Neuronal stem cell (in vitro differentiated cells): ENCODE measurements around the gene RNF17.

Source experiments
- DNase-seq: peaks from one replicate; pipeline ENCODE4 v3.0.0-alpha.2; 2013; ENCODE audit warnings: low spot score
- H2AFZ ChIP-seq: one replicate; pipeline ENCODE4 v1.6.1; 2013; ENCODE audit warnings: mild to moderate bottlenecking, low read length, inconsistent platforms
- H2AK5ac ChIP-seq: 2 replicates; pipeline ENCODE4 v1.6.1; 2013; ENCODE audit warnings: low read depth, mild to moderate bottlenecking, inconsistent platforms, low read length, moderate library complexity, mixed read lengths
- H2BK120ac ChIP-seq: 2 replicates; pipeline ENCODE4 v1.6.1; 2013; ENCODE audit warnings: low read depth, mild to moderate bottlenecking, inconsistent platforms, low read length, moderate library complexity, mixed read lengths
- H2BK12ac ChIP-seq: one replicate; pipeline ENCODE4 v1.6.1; 2013; ENCODE audit warnings: low read length, inconsistent platforms
- H2BK15ac ChIP-seq: 2 replicates; pipeline ENCODE4 v1.6.1; 2013; ENCODE audit warnings: mild to moderate bottlenecking, low read length, inconsistent platforms, mixed read lengths
- H2BK5ac ChIP-seq: one replicate; pipeline ENCODE4 v1.6.1; 2013; ENCODE audit warnings: inconsistent platforms, mild to moderate bottlenecking, low read length, moderate library complexity
- H3K14ac ChIP-seq: one replicate; pipeline ENCODE4 v1.6.1; 2013; ENCODE audit warnings: low read length, inconsistent platforms
- H3K18ac ChIP-seq: 2 replicates; pipeline ENCODE4 v1.6.1; 2013; ENCODE audit warnings: low read length, inconsistent platforms
- H3K23ac ChIP-seq: 2 replicates; pipeline ENCODE4 v1.6.1; 2013; ENCODE audit warnings: low read depth, mild to moderate bottlenecking, mixed read lengths, low read length, inconsistent platforms; ENCODE audit not compliant: poor library complexity
- H3K27ac ChIP-seq: replicated peaks from 3 replicates; pipeline ENCODE4 v1.5.1; 2013; ENCODE audit warnings: low read length, inconsistent platforms
- H3K27me3 ChIP-seq, 3 experiments: 2 replicates each; pipeline ENCODE4 v1.6.1; 2013; ENCODE audit warnings: low read length in 3 of 3, mild to moderate bottlenecking in 2 of 3, inconsistent platforms in 1 of 3, low read depth in 1 of 3, mixed read lengths in 1 of 3, moderate library complexity in 1 of 3; ENCODE audit not compliant: control insufficient read depth in 3 of 3, insufficient read depth in 3 of 3
- H3K36me3 ChIP-seq, 2 donors: replicated peaks in 1 of 2; 2 replicates each; pipeline ENCODE4 v1.6.1; 2013; ENCODE audit warnings: low read length in 2 of 2; ENCODE audit not compliant: control insufficient read depth in 2 of 2, insufficient read depth in 2 of 2
- H3K4ac ChIP-seq: 2 replicates; pipeline ENCODE4 v1.6.1; 2013; ENCODE audit warnings: inconsistent platforms, mild to moderate bottlenecking, low read length, moderate library complexity
- H3K4me1 ChIP-seq, 2 donors: 1 replicate in 1 of 2; 2 replicates in 1 of 2; pipeline ENCODE4 v1.6.1; 2013; ENCODE audit warnings: low read length in 2 of 2, low read depth in 1 of 2; ENCODE audit not compliant: control insufficient read depth in 2 of 2, insufficient read depth in 1 of 2
- H3K4me2 ChIP-seq: one replicate; pipeline ENCODE4 v1.6.1; 2013; ENCODE audit warnings: mild to moderate bottlenecking, low read length, inconsistent platforms; ENCODE audit not compliant: insufficient read depth, poor library complexity, severe bottlenecking
- H3K4me3 ChIP-seq, 2 donors: 2 replicates each; pipeline ENCODE4 v1.5.1; 2013; ENCODE audit warnings: low read length in 2 of 2, mild to moderate bottlenecking in 2 of 2, inconsistent platforms in 1 of 2, moderate library complexity in 1 of 2
- H3K79me1 ChIP-seq: one replicate; pipeline ENCODE4 v1.6.1; 2013; ENCODE audit warnings: low read depth, mild to moderate bottlenecking, inconsistent platforms, low read length, moderate library complexity
- H3K9ac ChIP-seq: one replicate; pipeline ENCODE4 v1.6.1; 2013; ENCODE audit warnings: mild to moderate bottlenecking, low read depth, low read length, inconsistent platforms; ENCODE audit not compliant: poor library complexity
- H3K9me3 ChIP-seq, 2 donors: replicated peaks in 1 of 2; 2 replicates each; pipeline versions ENCODE3 to v1.6.1; 2013; ENCODE audit warnings: low read length in 2 of 2, mild to moderate bottlenecking in 2 of 2, inconsistent platforms in 1 of 2, low read depth in 1 of 2, mixed read lengths in 1 of 2, moderate library complexity in 1 of 2; ENCODE audit not compliant: control insufficient read depth in 2 of 2, insufficient read depth in 1 of 2
- H4K8ac ChIP-seq: one replicate; pipeline ENCODE4 v1.6.1; 2013; ENCODE audit warnings: low read depth, mild to moderate bottlenecking, inconsistent platforms, low read length, moderate library complexity
- H4K91ac ChIP-seq: one replicate; pipeline ENCODE4 v1.6.1; 2013; ENCODE audit warnings: low read length, low read depth, mild to moderate bottlenecking, inconsistent platforms; ENCODE audit not compliant: poor library complexity
- WGBS, 2 donors: extraction: QIAGEN DNeasy Blood & Tissue Kit; methylation state at CpG; one replicate each; pipeline ENCODE4 v1.1.7; 2013; ENCODE audit warnings: missing lambda C conversion rate in 2 of 2, mixed read lengths in 1 of 2; ENCODE audit not compliant: insufficient read length in 2 of 2, insufficient replicate concordance in 1 of 2; ENCODE audit errors: extremely low coverage in 2 of 2; 5-methylcytosine and 5-hydroxymethylcytosine counted together

Gene RNF17

DNA sequence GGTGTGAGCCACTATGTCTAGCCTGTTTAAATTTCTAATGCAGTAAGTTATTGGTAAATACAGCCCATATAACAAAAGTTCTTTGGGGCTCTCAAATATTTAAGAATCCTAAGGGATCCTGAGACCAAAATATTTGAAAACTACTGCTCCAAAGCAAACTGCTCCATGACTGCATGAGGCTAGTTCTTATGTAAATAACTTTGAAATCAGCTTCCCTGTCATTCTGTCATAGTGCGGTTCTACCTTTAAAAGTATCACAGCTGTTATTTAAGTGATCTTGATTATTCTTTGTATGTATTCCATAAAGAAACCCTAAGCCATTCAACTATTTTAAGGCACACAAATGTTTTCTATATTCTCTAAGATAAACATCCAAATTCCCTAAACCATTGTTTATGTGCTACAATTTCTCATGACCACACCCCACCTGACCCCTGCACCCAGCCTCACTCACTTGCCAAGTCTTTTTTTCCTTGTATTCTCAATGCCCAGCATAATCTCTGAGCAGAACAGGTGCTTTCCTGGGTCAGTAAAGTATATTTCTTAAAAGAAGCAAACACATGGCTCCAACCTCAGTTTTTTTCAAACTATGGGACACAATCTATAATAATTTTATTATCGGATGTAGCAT lies 146.6 kb downstream of the RNF17 start:
- Histone ChIP-seq H2BK12ac (no peak overlapping the region), H3K79me1 (no peaks in the 10 kb centered on the region), H3K18ac (no peak overlapping the region), H4K8ac (no peak overlapping the region), H4K91ac (no peak overlapping the region), H3K4me3 (no peak overlapping the region), H3K36me3 (peaks cover 11 to 74% of the 10 kb centered on the region in 2 donors), H3K9me3 (no peaks in the 10 kb centered on the region), H3K4ac (no peak overlapping the region), H3K4me1 (peaks cover 0 to 2% of the 10 kb centered on the region in 2 donors), H2AK5ac (no peak overlapping the region), H3K23ac (no peak overlapping the region), H2AFZ (no peak overlapping the region), H3K27me3 (no peaks in the 10 kb centered on the region), H3K14ac (no peak overlapping the region), H3K9ac (no peak overlapping the region), H3K4me2 (no peak overlapping the region), H2BK15ac (no peak overlapping the region), H2BK120ac (no peak overlapping the region), H3K27ac (no peak overlapping the region), H2BK5ac (no peak overlapping the region)
- DNase-seq: no peak
- WGBS, 2 donors: no CpG with 5 or more reads among the region's 2 CpGs

- Histone ChIP-seq H2BK5ac (no peak overlapping the region), H4K8ac (no peak overlapping the region), H3K14ac (no peak overlapping the region), H2BK120ac (no peak overlapping the region), H3K4me1 (peaks cover 0 to 2% of the 10 kb centered on the region in 2 donors), H3K9ac (no peak overlapping the region), H2AFZ (no peak overlapping the region), H3K27ac (no peak overlapping the region), H2BK15ac (no peak overlapping the region), H3K9me3 (no peaks in the 10 kb centered on the region), H3K23ac (no peak overlapping the region), H2BK12ac (no peak overlapping the region), H3K4me3 (no peak overlapping the region), H2AK5ac (no peak overlapping the region), H3K36me3 (peaks cover 7 to 67% of the 10 kb centered on the region in 2 donors), H3K27me3 (no peaks in the 10 kb centered on the region), H3K4me2 (no peak overlapping the region), H3K79me1 (no peaks in the 10 kb centered on the region), H3K18ac (no peak overlapping the region), H3K4ac (no peak overlapping the region), H4K91ac (no peak overlapping the region)
- no CpG with 5 or more reads among the region's 10 CpGs for WGBS, 2 donors
- no peak for DNase-seq
Observed at GRCh38 chr13:24911133-24911908, 147.4 kb downstream of the RNF17 start.

DNA sequence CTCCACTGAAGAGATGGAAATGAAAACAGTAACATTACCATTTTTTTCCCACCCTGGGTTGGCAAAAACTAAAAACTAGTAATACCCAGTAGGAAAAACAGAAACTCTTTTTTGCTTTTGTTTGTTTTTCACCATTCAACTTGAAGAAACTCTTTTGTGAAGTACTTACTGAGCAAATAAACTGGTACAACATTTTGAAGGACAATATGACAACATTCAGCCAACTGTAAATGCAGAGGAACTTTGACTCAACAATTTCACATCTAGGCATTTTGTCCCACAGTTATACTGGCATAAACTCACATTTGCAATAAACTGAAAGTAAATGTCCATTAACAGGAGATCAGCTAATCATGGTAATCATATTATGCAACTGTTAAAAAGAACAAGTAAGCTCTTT lies 152.5 kb downstream of the RNF17 start:
- Histone ChIP-seq H3K36me3 (peaks cover 2 to 16% of the 10 kb centered on the region in 2 donors), H3K27ac (no peak overlapping the region), H3K23ac (no peak overlapping the region), H3K14ac (no peak overlapping the region), H3K4me2 (no peak overlapping the region), H2BK120ac (no peak overlapping the region), H2BK15ac (no peak overlapping the region), H4K8ac (no peak overlapping the region), H3K27me3 (no peaks in the 10 kb centered on the region), H2BK5ac (no peak overlapping the region), H2AK5ac (no peak overlapping the region), H2BK12ac (no peak overlapping the region), H3K4ac (no peak overlapping the region), H3K4me1 (peaks cover 2% of the 10 kb centered on the region in 2 donors), H3K79me1 (no peaks in the 10 kb centered on the region), H2AFZ (no peak overlapping the region), H4K91ac (no peak overlapping the region), H3K4me3 (no peak overlapping the region), H3K9me3 (no peaks in the 10 kb centered on the region), H3K18ac (no peak overlapping the region), H3K9ac (no peak overlapping the region)
- DNase-seq: no peak

DNA sequence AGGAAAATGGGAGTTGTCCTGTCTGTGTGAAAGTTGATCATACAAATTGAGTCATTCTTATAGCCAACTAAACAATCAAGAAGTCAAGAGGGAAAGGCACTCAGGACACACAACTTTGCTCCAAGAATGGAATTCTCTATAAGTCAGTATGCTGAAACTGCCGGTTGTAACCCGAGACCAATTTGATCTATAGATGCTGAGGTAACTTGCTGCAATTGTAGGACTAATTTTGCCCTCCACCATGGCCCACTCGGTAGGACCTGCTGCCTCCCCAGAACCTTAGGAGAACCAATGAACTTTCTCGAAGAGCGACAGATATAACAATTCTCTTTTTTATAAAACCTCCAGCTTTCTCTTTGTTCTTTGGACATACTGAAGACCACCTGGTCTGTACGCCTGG lies 157.0 kb downstream of the RNF17 start:
- Histone ChIP-seq H3K18ac (no peak overlapping the region), H3K14ac (no peak overlapping the region), H3K27me3 (no peaks in the 10 kb centered on the region), H3K4ac (no peak overlapping the region), H2BK5ac (no peak overlapping the region), H2AK5ac (no peak overlapping the region), H3K4me1 (peaks cover 3 to 5% of the 10 kb centered on the region in 2 donors), H3K9me3 (no peaks in the 10 kb centered on the region), H3K4me2 (no peak overlapping the region), H2AFZ (no peak overlapping the region), H2BK120ac (no peak overlapping the region), H3K4me3 (peak overlapping the region in 1 of 2 donors; percentile 73), H4K8ac (no peak overlapping the region), H4K91ac (no peak overlapping the region), H3K9ac (no peak overlapping the region), H2BK15ac (no peak overlapping the region), H3K36me3 (no peaks in the 10 kb centered on the region), H3K79me1 (peaks cover 3% of the 10 kb centered on the region), H3K27ac (no peak overlapping the region), H3K23ac (no peak overlapping the region), H2BK12ac (no peak overlapping the region)
- WGBS, 2 donors: no CpG with 5 or more reads among the region's 6 CpGs
- DNase-seq: no peak
